ENCODE results near the gene DTWD1. TPM values are rescaled to one million over a fixed set of nuclear protein-coding genes. Genes with fewer than 3 reads are reported as not detected.

DTWD1 gene
- total and polyA plus RNA-seq, 2 donors (not counting 3 experiments of a cell fraction or from before 2014, with no cell fraction given) = 4.6 to 20.1 TPM

GRCh38 chr15:49604625-49605409, 16.0 kb upstream of the DTWD1 start:
- no peaks in the 10 kb centered on the region for H3K9me1 ChIP-seq (replicated peaks; ENCODE audit: control insufficient read depth, extremely low read depth, insufficient read depth, low read length)
- no peak overlapping the region for H3K27ac ChIP-seq (ENCODE audit: insufficient read depth, low read depth, low read length)
- H4K20me1 ChIP-seq (replicated peaks; ENCODE audit: control insufficient read depth, extremely low read depth, insufficient read depth, low read length) = no peaks in the 10 kb centered on the region
- H3K4me3 ChIP-seq (replicated peaks in 1 of 3; ENCODE audit: insufficient read depth in 1 of 3, low read depth in 1 of 3, low read length in 3 of 3) = no peak overlapping the region
- no peak overlapping the region for H3K4me2 ChIP-seq (ENCODE audit: insufficient read depth, low read length)
- H3K27me3 ChIP-seq (ENCODE audit: control insufficient read depth in 2 of 2, insufficient read depth in 2 of 2, low read length in 2 of 2) = no peaks in the 10 kb centered on the region
- intact Hi-C loops (cut with micrococcal nuclease) (no loop called here), dilution Hi-C loops (cut with MboI; ENCODE audit: extremely low pct_ligation_motif_present, low sequenced_read_pairs) (no loop called here)
- no peak for TF ChIP-seq POLR2A (IDR thresholded peaks at IDR 0.05; ENCODE audit: low read depth, low read length)
- TF ChIP-seq CTCF (IDR thresholded peaks at IDR 0.05; ENCODE audit: extremely low read depth in 1 of 2, insufficient read depth in 1 of 2, low read depth in 1 of 2, low read length in 2 of 2) = no peak
- no peak for TF ChIP-seq GATA2 (IDR thresholded peaks at IDR 0.05; ENCODE audit: insufficient read depth, insufficient read length, low read depth, low read length)
- no peak for TF ChIP-seq MYC (IDR thresholded peaks at IDR 0.05; ENCODE audit: low read depth, low read length)
- no peak for TF ChIP-seq POLR2AphosphoS5 (IDR thresholded peaks at IDR 0.05; ENCODE audit: insufficient read depth, low read depth, low read length)
- TF ChIP-seq JUN (IDR thresholded peaks at IDR 0.05; ENCODE audit: borderline replicate concordance, insufficient read depth, insufficient read length, low read depth) = no peak
- TF ChIP-seq, protein P1, sequence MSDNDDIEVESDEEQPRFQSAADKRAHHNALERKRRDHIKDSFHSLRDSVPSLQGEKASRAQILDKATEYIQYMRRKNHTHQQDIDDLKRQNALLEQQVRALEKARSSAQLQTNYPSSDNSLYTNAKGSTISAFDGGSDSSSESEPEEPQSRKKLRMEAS (IDR thresholded peaks at IDR 0.05; ENCODE audit: insufficient read depth, insufficient read length) = no peak
- TF ChIP-seq EZH2 (IDR thresholded peaks at IDR 0.05; ENCODE audit: borderline replicate concordance, low read depth, low read length, severe bottlenecking) = no peak
- no peak for TF ChIP-seq FOS (IDR thresholded peaks at IDR 0.05; ENCODE audit: borderline replicate concordance, insufficient read depth, low read length)
- no peak overlapping the region for H3K9ac ChIP-seq (replicated peaks; ENCODE audit: extremely low read depth, insufficient read depth, low read length)
- no peak overlapping the region for H2AFZ ChIP-seq (ENCODE audit: low read depth, low read length)
- no peak for DNase-seq (ENCODE audit: low read depth, low spot score)
- no peaks in the 10 kb centered on the region for H3K9me3 ChIP-seq (replicated peaks; ENCODE audit: control insufficient read depth, insufficient read depth, low read length)
- BruUV-seq (replicated peaks) = no TSS peak
- H3K79me2 ChIP-seq (ENCODE audit: control insufficient read depth, insufficient read depth, low read length) = no peaks in the 10 kb centered on the region
- ChIA-PET CTCF (interaction anchor here (1.0 kb wide), 1 partner anchor 10 kb away, joined by 3 read pairs; no protein-coding TSS in a partner anchor), POLR2A (no interaction called here)
- no peaks in the 10 kb centered on the region for H3K4me1 ChIP-seq (ENCODE audit: control insufficient read depth, extremely low read depth, insufficient read depth, low read length)
- H3K36me3 ChIP-seq (ENCODE audit: control insufficient read depth in 2 of 2, extremely low read depth in 1 of 2, insufficient read depth in 2 of 2, low read length in 2 of 2) = no peaks in the 10 kb centered on the region
- FAIRE-seq = no peak

Measured in endothelial cell of umbilical vein (primary cell).